Measurements from ENCODE around the gene PCBP3.
A peak's percentile ranks its signal among the peaks of the same experiment; 100 is the strongest.

Gene PCBP3

GRCh38 chr21:45856906-45857305 lies 213.4 kb downstream of the PCBP3 start:
- intact Hi-C loops (cut with DNase I), result no loop called here
- no peak for DNase-seq

- intact Hi-C loops (cut with DNase I), result no loop called here
- peak in 3 of 42 donors; percentile 3 to 8 (median 4) for DNase-seq
Measured at GRCh38 chr21:45857761-45858160, 214.2 kb downstream of the PCBP3 start.

- intact Hi-C loops (cut with DNase I), result no loop called here
- peak in 4 of 42 donors; percentile 4 to 32 (median 10) for DNase-seq
Measured at GRCh38 chr21:45858180-45858579, 214.7 kb downstream of the PCBP3 start.

GRCh38 chr21:45859041-45859761 lies 215.7 kb downstream of the PCBP3 start:
- intact Hi-C loops (cut with DNase I), result no loop called here
- peak in 8 of 42 donors; percentile 2 to 31 (median 14) for DNase-seq

- intact Hi-C loops (cut with DNase I), result no loop called here
Measured at GRCh38 chr21:45859762-45860357, 216.3 kb downstream of the PCBP3 start.

GRCh38 chr21:45860493-45861155 lies 217.1 kb downstream of the PCBP3 start:
- DNase-seq, result peak in 2 of 42 donors; percentile 14 to 40
- intact Hi-C loops (cut with DNase I), result no loop called here

More at GRCh38 chr21:45859762-45860357, 216.3 kb downstream of the PCBP3 start:
- peak in 7 of 42 donors; percentile 3 to 20 (median 7) for DNase-seq

GRCh38 chr21:45861156-45861870 lies 217.8 kb downstream of the PCBP3 start:
- intact Hi-C loops (cut with DNase I), result no loop called here
- peak in 2 of 42 donors; percentile 6 to 22 for DNase-seq

- intact Hi-C loops (cut with DNase I), result no loop called here
- DNase-seq, result peak in 1 of 42 donors; percentile 37
Measured at GRCh38 chr21:45862543-45863207, 219.2 kb downstream of the PCBP3 start.

GRCh38 chr21:45863267-45863666 lies 219.7 kb downstream of the PCBP3 start:
- intact Hi-C loops (cut with DNase I), result no loop called here
- peak in 3 of 42 donors; percentile 4 to 21 (median 7) for DNase-seq

GRCh38 chr21:45863751-45864150 lies 220.2 kb downstream of the PCBP3 start:
- no peak for DNase-seq
- intact Hi-C loops (cut with DNase I), result no loop called here

GRCh38 chr21:45864436-45864835 lies 220.9 kb downstream of the PCBP3 start:
- intact Hi-C loops (cut with DNase I), result no loop called here
- no peak for DNase-seq

GRCh38 chr21:45865106-45865835 lies 221.7 kb downstream of the PCBP3 start:
- intact Hi-C loops (cut with DNase I), result no loop called here
- DNase-seq, result peak in 3 of 42 donors; percentile 2 to 34 (median 10)

GRCh38 chr21:45866551-45866950 lies 223.0 kb downstream of the PCBP3 start:
- intact Hi-C loops (cut with DNase I), result no loop called here
- DNase-seq, result peak in 3 of 42 donors; percentile 4 to 23 (median 5)

- intact Hi-C loops (cut with DNase I), result no loop called here
- DNase-seq, result peak in 4 of 42 donors; percentile 8 to 27 (median 18)
Measured at GRCh38 chr21:45867041-45867666, 223.6 kb downstream of the PCBP3 start.

- intact Hi-C loops (cut with DNase I), result no loop called here
- DNase-seq, result peak in 4 of 42 donors; percentile 23 to 38 (median 26)
Measured at GRCh38 chr21:45867671-45868081, 224.2 kb downstream of the PCBP3 start.

- intact Hi-C loops (cut with DNase I), result no loop called here
- peak in 5 of 42 donors; percentile 11 to 42 (median 28) for DNase-seq
Measured at GRCh38 chr21:45868086-45868485, 224.6 kb downstream of the PCBP3 start.

- intact Hi-C loops (cut with DNase I), result no loop called here
- DNase-seq, result peak in 4 of 42 donors; percentile 13 to 34 (median 24)
Measured at GRCh38 chr21:45868488-45868887, 225.0 kb downstream of the PCBP3 start.

Data from head of caudate nucleus (tissue), 42 donors.